B cell (primary cell): Measurements from ENCODE around the gene PAPSS1. TPM values are rescaled to one million over a fixed set of nuclear protein-coding genes. Genes with fewer than 3 reads are reported as not detected.

Source experiments
- ATAC-seq: fragments of 200-7000 bp; cut with Tn5 transposase; one replicate; pipeline ENCODE4 v1.10.0; 2021; ENCODE audit warnings: low read depth, mild to moderate bottlenecking, moderate number of reproducible peaks, moderate library complexity
- CTCF ChIA-PET: fragments of 350-600 bp; sonication (Branson Sonifier 250); formaldehyde crosslinking; loops from one replicate; lab custom pipeline; 2021; ENCODE audit warnings: antibody characterized with exemption, inconsistent platforms; lab: Charles Lee
- POLR2A ChIA-PET: fragments of 350-600 bp; sonication (Branson Sonifier 250); formaldehyde crosslinking; loops from one replicate; lab custom pipeline; 2021; ENCODE audit warnings: antibody characterized with exemption; lab: Charles Lee
- DNase-seq: peaks from one replicate; pipeline ENCODE4 v3.0.0; 2013
- H2AFZ ChIP-seq: 2 replicates; pipeline ENCODE4 v1.6.1; 2012; ENCODE audit warnings: mild to moderate bottlenecking, low read depth, low read length; ENCODE audit not compliant: insufficient read depth, poor library complexity, severe bottlenecking
- H3K27ac ChIP-seq, 2 donors: 1 replicate in 1 of 2; 2 replicates in 1 of 2; pipeline ENCODE4 v1.5.1; 2012 to 2013; ENCODE audit warnings: low read length in 2 of 2, mild to moderate bottlenecking in 2 of 2, moderate library complexity in 1 of 2
- H3K27me3 ChIP-seq, 4 experiments: fragments of 200-600 bp in 1 of 4; sonication (generic) in 1 of 4; replicated peaks in 1 of 4; 1 replicate in 2 of 4; 2 replicates in 2 of 4; pipeline versions ENCODE4 v1.6.1 to v1.7.0; 2013 to 2016; ENCODE audit warnings: low read length in 3 of 4, mild to moderate bottlenecking in 2 of 4, mixed read lengths in 1 of 4, moderate library complexity in 1 of 4; ENCODE audit not compliant: insufficient read depth in 4 of 4, control insufficient read depth in 3 of 4; ENCODE audit errors: control extremely low read depth in 1 of 4
- H3K36me3 ChIP-seq, 2 experiments: replicated peaks in 1 of 2; 1 replicate in 1 of 2; 2 replicates in 1 of 2; pipeline versions ENCODE4 v1.6.1 to v1.7.1; 2013; ENCODE audit warnings: low read length in 1 of 2; ENCODE audit not compliant: insufficient read depth in 2 of 2, control insufficient read depth in 1 of 2; ENCODE audit errors: control extremely low read depth in 1 of 2, extremely low read depth in 1 of 2
- H3K4me1 ChIP-seq, 2 donors: fragments of 200-600 bp in 1 of 2; sonication (generic) in 1 of 2; 1 replicate in 1 of 2; 2 replicates in 1 of 2; pipeline versions ENCODE4 v1.5.1 to v1.6.1; 2013 to 2017; ENCODE audit warnings: low read length in 2 of 2; ENCODE audit not compliant: control insufficient read depth in 2 of 2, insufficient read depth in 2 of 2
- H3K4me2 ChIP-seq: replicated peaks from 2 replicates; pipeline ENCODE3; 2012; ENCODE audit warnings: mild to moderate bottlenecking, low read depth, low read length; ENCODE audit not compliant: poor library complexity, severe bottlenecking
- H3K4me3 ChIP-seq, 5 experiments: fragments of 200-600 bp in 1 of 5; sonication (generic) in 1 of 5; 1 replicate in 3 of 5; 2 replicates in 2 of 5; pipeline versions ENCODE4 v1.5.1 to v1.7.0; 2011 to 2016; ENCODE audit warnings: low read length in 4 of 5, mild to moderate bottlenecking in 4 of 5, low read depth in 2 of 5, control low read depth in 1 of 5, moderate library complexity in 1 of 5; ENCODE audit not compliant: insufficient read depth in 1 of 5; ENCODE audit errors: control extremely low read depth in 1 of 5, extremely low read depth in 1 of 5
- H3K79me2 ChIP-seq: fragments of 200-600 bp; sonication (generic); one replicate; pipeline ENCODE4 v1.6.0; 2016; ENCODE audit warnings: low read length; ENCODE audit not compliant: control insufficient read depth, insufficient read depth
- H3K9ac ChIP-seq: fragments of 200-600 bp; sonication (generic); 2 replicates; pipeline ENCODE4 v1.6.1; 2017; ENCODE audit warnings: mild to moderate bottlenecking, low read length, moderate library complexity
- H3K9me3 ChIP-seq, 3 donors: one replicate each; pipeline versions ENCODE4 v1.6.1 to v1.7.1; 2013; ENCODE audit warnings: low read length in 2 of 3; ENCODE audit not compliant: control insufficient read depth in 2 of 3, insufficient read depth in 1 of 3; ENCODE audit errors: control extremely low read depth in 1 of 3
- H4K20me1 ChIP-seq: 2 replicates; pipeline ENCODE4 v1.6.0; 2012; ENCODE audit warnings: mild to moderate bottlenecking, low read length; ENCODE audit not compliant: insufficient read depth, control insufficient read depth, poor library complexity, severe bottlenecking
- H3K27ac Mint-ChIP-seq: one replicate; pipeline ENCODE4 v1.8.0; 2021; ENCODE audit warnings: mixed read lengths
- H3K27me3 Mint-ChIP-seq: one replicate; pipeline ENCODE4 v1.8.0; 2021; ENCODE audit warnings: mixed read lengths
- H3K4me1 Mint-ChIP-seq: one replicate; pipeline ENCODE4 v1.8.0; 2021; ENCODE audit warnings: mixed read lengths
- H3K4me3 Mint-ChIP-seq: one replicate; pipeline ENCODE4 v1.8.0; 2021; ENCODE audit warnings: mixed read lengths
- H3K9me3 Mint-ChIP-seq: one replicate; pipeline ENCODE4 v1.8.0; 2022; ENCODE audit warnings: mixed read lengths; ENCODE audit not compliant: insufficient read depth
- CTCF ChIP-seq: fragments of 200-600 bp; IDR thresholded peaks from one replicate; pipeline ENCODE4 v1.8.0; 2022; ENCODE audit warnings: antibody characterized with exemption, mild to moderate bottlenecking
- EZH2 ChIP-seq: IDR thresholded peaks from 2 replicates; pipeline ENCODE4 v1.6.1; 2012; ENCODE audit warnings: borderline replicate concordance, low read depth, mild to moderate bottlenecking, moderate library complexity, low read length; ENCODE audit not compliant: insufficient read depth, poor library complexity, severe bottlenecking
- WGBS: methylation state at CpG from one replicate; pipeline ENCODE4 v1.1.5; 2013; ENCODE audit warnings: missing lambda C conversion rate; ENCODE audit not compliant: insufficient coverage; 5-methylcytosine and 5-hydroxymethylcytosine counted together
- intact Hi-C: fragments of 100-400 bp; cut with micrococcal nuclease; formaldehyde crosslinking; loops from one replicate; pipeline ENCODE4 v1.10.0; 2022
- polyA plus RNA-seq: library from polyadenylated mRNA; depleted of rRNA; stranded (reverse); fragments of >200 nt; gene quantifications from 2 replicates; pipeline ENCODE4 v1.2.3, GENCODE V29; 2012
- total RNA-seq, 2 donors: library from RNA; stranded (reverse); fragments of 120-200 nt in 1 of 2; gene quantifications; 1 replicate in 1 of 2; 2 replicates in 1 of 2; pipeline versions ENCODE4 v1.2.3 to v1.2.4, GENCODE V29; 2013 to 2022

The PAPSS1 gene
- total and polyA plus RNA-seq, 2 donors (not counting 1 experiment from before 2014, with no cell fraction given): 21.4 to 33.9 TPM

- POLR2A ChIA-PET: no interaction called here
- Histone ChIP-seq H3K4me3 (no peak overlapping the region), H3K79me2 (no peaks in the 10 kb centered on the region), H2AFZ (no peak overlapping the region), H3K9me3 (peaks cover 0 to 11% (median 3%) of the 10 kb centered on the region in 3 donors), H3K4me1 (no peaks in the 10 kb centered on the region), H4K20me1 (no peaks in the 10 kb centered on the region), H3K27ac (no peak overlapping the region), H3K27me3 (no peaks in the 10 kb centered on the region), H3K36me3 (peaks cover 2 to 15% of the 10 kb centered on the region in 2 experiments), H3K9ac (no peak overlapping the region), H3K4me2 (no peak overlapping the region)
- WGBS: 93% methylated on average over 2 of the region's 2 CpGs
- H3K4me1 Mint-ChIP-seq: no peaks in the 10 kb centered on the region
- intact Hi-C loops: no loop called here
- no peak for ATAC-seq
- peaks cover 5% of the 10 kb centered on the region for H3K9me3 Mint-ChIP-seq
- no peak overlapping the region for H3K4me3 Mint-ChIP-seq
- H3K27me3 Mint-ChIP-seq: no peaks in the 10 kb centered on the region
- no peak overlapping the region for H3K27ac Mint-ChIP-seq
- no peak for DNase-seq
- CTCF ChIA-PET: no interaction called here
- no peak for TF ChIP-seq CTCF
Observed at GRCh38 chr4:107624024-107624423, 96.0 kb downstream of the PAPSS1 start.

- H3K9ac ChIP-seq: no peak overlapping the region
Observed at GRCh38 chr4:107622006-107622405, 98.0 kb downstream of the PAPSS1 start.

More at GRCh38 chr4:107622006-107622405, 98.0 kb downstream of the PAPSS1 start:
- no peaks in the 10 kb centered on the region for H3K4me1 ChIP-seq
- H3K9me3 Mint-ChIP-seq: peaks cover 5% of the 10 kb centered on the region
- H3K4me3 ChIP-seq: no peak overlapping the region
- H3K79me2 ChIP-seq: no peaks in the 10 kb centered on the region
- TF ChIP-seq EZH2 (no peak), CTCF (no peak)
- ATAC-seq (no peak), DNase-seq (no peak)
- H3K27ac Mint-ChIP-seq: no peak overlapping the region
- H3K27me3 Mint-ChIP-seq: no peaks in the 10 kb centered on the region
- peaks cover 2 to 14% of the 10 kb centered on the region in 2 experiments for H3K36me3 ChIP-seq
- H3K9me3 ChIP-seq: peaks cover 0 to 11% (median 3%) of the 10 kb centered on the region in 3 donors
- intact Hi-C loops: no loop called here
- no peak overlapping the region for H3K4me3 Mint-ChIP-seq
- ChIA-PET POLR2A (no interaction called here), CTCF (no interaction called here)
- no CpG with 5 or more reads among the region's 2 CpGs for WGBS
- no peaks in the 10 kb centered on the region for H3K4me1 Mint-ChIP-seq
- H3K27ac ChIP-seq: no peak overlapping the region
- H2AFZ ChIP-seq: no peak overlapping the region
- no peaks in the 10 kb centered on the region for H4K20me1 ChIP-seq
- H3K27me3 ChIP-seq: no peaks in the 10 kb centered on the region
- H3K4me2 ChIP-seq: no peak overlapping the region
